NT2/D1 (cell line): ENCODE measurements around the gene MIER2.
"Not testable (repeated sequence)": the region's sequence is repeated elsewhere in the genome, so short reads cannot be mapped to it uniquely, and the experiment has no call there.

ENCODE experiments used
- DNase-seq: peaks from one replicate; pipeline ENCODE4 v3.0.0-alpha.2; 2011; ENCODE audit warnings: low read depth, low spot score
- H3K27me3 ChIP-seq: 2 replicates; pipeline ENCODE4 v1.6.0; 2011; ENCODE audit warnings: mild to moderate bottlenecking; ENCODE audit not compliant: insufficient read length, insufficient read depth
- H3K36me3 ChIP-seq: 2 replicates; pipeline ENCODE4 v1.6.1; 2011; ENCODE audit warnings: mild to moderate bottlenecking, low read length, mixed read lengths; ENCODE audit not compliant: insufficient read depth, insufficient read length
- H3K4me1 ChIP-seq: 2 replicates; pipeline ENCODE4 v1.5.1; 2011; ENCODE audit not compliant: insufficient read depth, insufficient read length
- H3K4me3 ChIP-seq: 2 replicates; pipeline ENCODE4 v1.5.1; 2011; ENCODE audit warnings: low read depth; ENCODE audit not compliant: insufficient read length
- H3K9ac ChIP-seq: 2 replicates; pipeline ENCODE4 v1.6.0; 2011; ENCODE audit warnings: low read depth; ENCODE audit not compliant: insufficient read length
- H3K9me3 ChIP-seq: 2 replicates; pipeline ENCODE4 v1.5.1; 2011; ENCODE audit warnings: mild to moderate bottlenecking, low read length; ENCODE audit not compliant: insufficient read depth
- SUZ12 ChIP-seq: IDR thresholded peaks from 2 replicates; pipeline ENCODE4 v1.6.1; 2011; ENCODE audit not compliant: insufficient read length, insufficient read depth; ENCODE audit errors: extremely low read depth
- YY1 ChIP-seq: IDR thresholded peaks from 2 replicates; pipeline ENCODE4 v1.6.1; 2011; ENCODE audit not compliant: insufficient read length, insufficient read depth
- ZNF274 ChIP-seq: IDR thresholded peaks from 2 replicates; pipeline ENCODE4 v1.6.1; 2011; ENCODE audit warnings: mild to moderate bottlenecking, low read depth, low read length

Gene MIER2

GRCh38 chr19:366205-366783 lies 21.7 kb upstream of the MIER2 start:
- Histone ChIP-seq H3K9ac (no peak overlapping the region), H3K9me3 (no peaks in the 10 kb centered on the region), H3K4me1 (no peaks in the 10 kb centered on the region), H3K4me3 (no peak overlapping the region), H3K27me3 (no peaks in the 10 kb centered on the region), H3K36me3 (no peaks in the 10 kb centered on the region)
- no peak for DNase-seq
- TF ChIP-seq YY1 (no peak), ZNF274 (no peak), SUZ12 (no peak)

- DNase-seq, result no peak
- no peaks in the 10 kb centered on the region for H3K9me3 ChIP-seq
- H3K4me3 ChIP-seq, result no peak overlapping the region
- H3K4me1 ChIP-seq, result no peaks in the 10 kb centered on the region
- no peak overlapping the region for H3K9ac ChIP-seq
- no peak for TF ChIP-seq ZNF274
- no peak for TF ChIP-seq SUZ12
- no peak for TF ChIP-seq YY1
- no peaks in the 10 kb centered on the region for H3K36me3 ChIP-seq
- H3K27me3 ChIP-seq, result peaks cover 2% of the 10 kb centered on the region
Measured at GRCh38 chr19:364496-365287, 20.1 kb upstream of the MIER2 start.

GRCh38 chr19:362683-363082 lies 18.1 kb upstream of the MIER2 start:
- TF ChIP-seq YY1, result no peak
- Histone ChIP-seq H3K9me3 (no peaks in the 10 kb centered on the region), H3K36me3 (no peaks in the 10 kb centered on the region), H3K4me3 (no peak overlapping the region), H3K9ac (no peak overlapping the region), H3K4me1 (no peaks in the 10 kb centered on the region), H3K27me3 (peaks cover 4% of the 10 kb centered on the region)
- no peak for DNase-seq

GRCh38 chr19:362154-362553 lies 17.6 kb upstream of the MIER2 start:
- no peak overlapping the region for H3K9ac ChIP-seq
- H3K4me3 ChIP-seq, result no peak overlapping the region
- peaks cover 4% of the 10 kb centered on the region for H3K27me3 ChIP-seq
- no peaks in the 10 kb centered on the region for H3K9me3 ChIP-seq
- TF ChIP-seq SUZ12 (no peak), YY1 (no peak), ZNF274 (no peak)
- no peak for DNase-seq
- H3K4me1 ChIP-seq, result no peaks in the 10 kb centered on the region
- H3K36me3 ChIP-seq, result no peaks in the 10 kb centered on the region

- H3K9ac ChIP-seq, result no peak overlapping the region
- 0 out of 2 replicates have a peak, but pooled peaks cover 4% of the 10 kb centered on the region for H3K9me3 ChIP-seq
- TF ChIP-seq SUZ12 (no peak), YY1 (no peak), ZNF274 (no peak)
- H3K4me3 ChIP-seq, result no peak overlapping the region
- peaks cover 4% of the 10 kb centered on the region for H3K27me3 ChIP-seq
- no peaks in the 10 kb centered on the region for H3K36me3 ChIP-seq
- H3K4me1 ChIP-seq, result no peaks in the 10 kb centered on the region
- no peak for DNase-seq
Measured at GRCh38 chr19:359653-359925, 15.0 kb upstream of the MIER2 start.

- H3K4me3 ChIP-seq, H3K36me3 ChIP-seq, DNase-seq, H3K27me3 ChIP-seq, H3K4me1 ChIP-seq, H3K9ac ChIP-seq: not testable (repeated sequence)
- peaks cover 15% of the 10 kb centered on the region for H3K9me3 ChIP-seq
Measured at GRCh38 chr19:355536-355935, 10.9 kb upstream of the MIER2 start.

- H3K27me3 ChIP-seq, result peaks cover 4% of the 10 kb centered on the region
- H3K9ac ChIP-seq, result no peak overlapping the region
- H3K9me3 ChIP-seq, result peaks cover 15% of the 10 kb centered on the region
- H3K4me1 ChIP-seq, result no peaks in the 10 kb centered on the region
- no peak for DNase-seq
- TF ChIP-seq YY1 (no peak), ZNF274 (no peak), SUZ12 (no peak)
- H3K4me3 ChIP-seq, result no peak overlapping the region
- no peaks in the 10 kb centered on the region for H3K36me3 ChIP-seq
Measured at GRCh38 chr19:355134-355533, 10.5 kb upstream of the MIER2 start.
